Kidney (tissue), 14 donors: ENCODE measurements around the gene CIRBP. TPM values are rescaled to one million over a fixed set of nuclear protein-coding genes. Genes with fewer than 3 reads are reported as not detected.
"Not testable (repeated sequence)": the region's sequence is repeated elsewhere in the genome, so short reads cannot be mapped to it uniquely, and the experiment has no call there.

Experiments used
- DNase-seq, 5 donors: peaks; one replicate each; pipeline ENCODE4 v3.0.0-alpha.2; 2013 to 2020
- FAIRE-seq: peaks from 2 replicates; lab custom pipeline; 2012; peaks lifted over from hg19 to GRCh38; lab: Jason Lieb, UNC
- H3K27ac ChIP-seq, 2 donors: one replicate each; pipeline ENCODE4 v1.7.0; 2013; ENCODE audit warnings: low read depth in 2 of 2, low read length in 2 of 2, inconsistent platforms in 1 of 2
- H3K27me3 ChIP-seq: one replicate; pipeline ENCODE4 v1.7.1; 2013; ENCODE audit warnings: low read length, inconsistent platforms; ENCODE audit not compliant: control insufficient read depth, insufficient read depth
- H3K36me3 ChIP-seq, 3 donors: one replicate each; pipeline versions ENCODE4 v1.7.0 to v1.7.1; 2013; ENCODE audit warnings: low read length in 3 of 3, control low read depth in 1 of 3, inconsistent platforms in 1 of 3; ENCODE audit not compliant: insufficient read depth in 3 of 3, control insufficient read depth in 2 of 3
- H3K4me1 ChIP-seq, 3 donors: one replicate each; pipeline versions ENCODE4 v1.7.0 to v1.7.1; 2013; ENCODE audit warnings: low read length in 3 of 3, inconsistent platforms in 1 of 3, low read depth in 1 of 3; ENCODE audit not compliant: control insufficient read depth in 2 of 3, insufficient read depth in 2 of 3
- H3K4me3 ChIP-seq, 3 donors: one replicate each; pipeline versions ENCODE4 v1.7.0 to v1.8.1; 2013; ENCODE audit warnings: low read length in 3 of 3, control low read depth in 1 of 3, inconsistent platforms in 1 of 3
- H3K9ac ChIP-seq, 3 donors: one replicate each; pipeline versions ENCODE4 v1.7.0 to v1.7.1; 2013; ENCODE audit warnings: low read length in 3 of 3, control low read depth in 1 of 3, inconsistent platforms in 1 of 3
- H3K9me3 ChIP-seq, 3 donors: one replicate each; pipeline versions ENCODE4 v1.7.0 to v1.7.1; 2013; ENCODE audit warnings: low read length in 3 of 3, control low read depth in 1 of 3, inconsistent platforms in 1 of 3; ENCODE audit not compliant: control insufficient read depth in 2 of 3, insufficient read depth in 1 of 3
- CTCF ChIP-seq: IDR thresholded peaks from 3 replicates; pipeline ENCODE4 v1.5.1; 2012; ENCODE audit warnings: mild to moderate bottlenecking, moderate library complexity, borderline replicate concordance; ENCODE audit not compliant: insufficient read depth; ENCODE audit errors: extremely low read depth
- intact Hi-C: fragments of 100-400 bp; cut with DNase I; formaldehyde crosslinking; loops from one replicate; pipeline ENCODE4 v1.11.1; 2022
- polyA plus RNA-seq: library from polyadenylated mRNA; stranded (reverse); fragments of 350-450 nt; fragmentation: Illumina TruSeq; extraction: RNeasy Lipid Tissue Mini Kit (QIAGEN cat#74804); gene quantifications from one replicate; pipeline ENCODE4 v1.2.3, GENCODE V29; 2014; ENCODE audit warnings: low read depth, low replicate concordance; ENCODE audit not compliant: insufficient read depth
- total RNA-seq: library from RNA; stranded (reverse); fragmentation: NEBNext Ultra II Directional; extraction: Animal tissue kit (Norgen Biotek cat#: 25700); gene quantifications from one replicate; pipeline ENCODE4 v1.2.1, GENCODE V29; 2021
- donor health status: control.
- donor health status: control.
- donor health status: control.
- donor health status: control.
- donor health status: control.
- donor health status: DM: yes; HTN: yes; CAD: no.
- donor health status: Normal renal cell carcinoma (clear cell type).

The CIRBP gene
- total and polyA plus RNA-seq, 2 donors from 2014 or later: 408 to 533 TPM

GRCh38 chr19:1300744-1301490, 31.8 kb downstream of the CIRBP start:
- H3K36me3 ChIP-seq: no peaks in the 10 kb centered on the region
- no peaks in the 10 kb centered on the region for H3K4me1 ChIP-seq
- H3K27ac ChIP-seq: no peak overlapping the region
- no peak overlapping the region for H3K4me3 ChIP-seq
- TF ChIP-seq CTCF: no peak
- intact Hi-C loops: no loop called here
- H3K9ac ChIP-seq: no peak overlapping the region
- no peaks in the 10 kb centered on the region for H3K9me3 ChIP-seq
- FAIRE-seq (no peak), DNase-seq (no peak)
- H3K27me3 ChIP-seq: no peaks in the 10 kb centered on the region

- Histone ChIP-seq H3K4me1 (no peaks in the 10 kb centered on the region), H3K27ac (no peak overlapping the region), H3K27me3 (no peaks in the 10 kb centered on the region), H3K4me3 (no peak overlapping the region), H3K36me3 (no peaks in the 10 kb centered on the region), H3K9me3 (no peaks in the 10 kb centered on the region), H3K9ac (no peak overlapping the region)
- DNase-seq (no peak), FAIRE-seq (no peak)
- intact Hi-C loops: no loop called here
- no peak for TF ChIP-seq CTCF
These were observed 33.6 kb downstream of the CIRBP start for GRCh38 chr19:1302533-1303239.

- no peaks in the 10 kb centered on the region for H3K27me3 ChIP-seq
- H3K36me3 ChIP-seq: no peaks in the 10 kb centered on the region
- intact Hi-C loops: no loop called here
- no peak for TF ChIP-seq CTCF
- H3K4me1 ChIP-seq: no peaks in the 10 kb centered on the region
- FAIRE-seq: no peak
- peak in 1 of 5 donors; percentile 69 for DNase-seq
- H3K9me3 ChIP-seq: no peaks in the 10 kb centered on the region
- no peak overlapping the region for H3K9ac ChIP-seq
- no peak overlapping the region for H3K27ac ChIP-seq
- H3K4me3 ChIP-seq: no peak overlapping the region
These were observed 35.2 kb downstream of the CIRBP start for GRCh38 chr19:1304197-1304924.

- H3K27ac ChIP-seq, H3K36me3 ChIP-seq, intact Hi-C loops, DNase-seq, H3K4me3 ChIP-seq, H3K4me1 ChIP-seq, H3K9me3 ChIP-seq, H3K9ac ChIP-seq, FAIRE-seq, H3K27me3 ChIP-seq: not testable (repeated sequence)
These were observed 36.2 kb downstream of the CIRBP start for GRCh38 chr19:1305354-1305753.
